Stimulated activated CD4-positive, alpha-beta T cell treated with anti-CD3 and anti-CD28 coated beads, Interleukin-12 subunit alpha, Interleukin-12 subunit beta, amount 100 ng/mL, for 48 hours (primary cell): Measurements from ENCODE around the gene PPARGC1A.

Experiments used
- DNase-seq, 3 donors: peaks; one replicate each; pipeline ENCODE4 v3.0.0-alpha.2; 2020; ENCODE audit warnings: low read depth in 2 of 3, low spot score in 1 of 3

The PPARGC1A gene

GRCh38 chr4:23889814-23890341, at the start of gene PPARGC1A:
Gene PPARGC1A, minus strand, starts transcription at chr4:23890047. Its CDS starts 90 bp downstream, at chr4:23889957.
- no peak for DNase-seq

- DNase-seq: no peak
Observed at GRCh38 chr4:23938796-23939195, 48.9 kb upstream of the PPARGC1A start.

- no peak for DNase-seq
Observed at GRCh38 chr4:23937173-23937572, 47.3 kb upstream of the PPARGC1A start.

- DNase-seq: no peak
Observed at GRCh38 chr4:23934915-23935314, 45.1 kb upstream of the PPARGC1A start.

- DNase-seq: no peak
Observed at GRCh38 chr4:23934223-23934622, 44.4 kb upstream of the PPARGC1A start.

- DNase-seq: no peak
Observed at GRCh38 chr4:23932901-23933308, 43.1 kb upstream of the PPARGC1A start.

GRCh38 chr4:23932186-23932585, 42.3 kb upstream of the PPARGC1A start:
- DNase-seq: no peak

- no peak for DNase-seq
Observed at GRCh38 chr4:23931489-23931830, 41.6 kb upstream of the PPARGC1A start.

GRCh38 chr4:23930750-23931488, 41.1 kb upstream of the PPARGC1A start:
- no peak for DNase-seq

- DNase-seq: no peak
Observed at GRCh38 chr4:23929248-23929647, 39.4 kb upstream of the PPARGC1A start.

- DNase-seq: no peak
Observed at GRCh38 chr4:23924556-23924955, 34.7 kb upstream of the PPARGC1A start.

- no peak for DNase-seq
Observed at GRCh38 chr4:23923840-23924239, 34.0 kb upstream of the PPARGC1A start.

- DNase-seq: no peak
Observed at GRCh38 chr4:23923141-23923540, 33.3 kb upstream of the PPARGC1A start.

GRCh38 chr4:23922541-23923111, 32.8 kb upstream of the PPARGC1A start:
- no peak for DNase-seq

GRCh38 chr4:23922013-23922412, 32.2 kb upstream of the PPARGC1A start:
- no peak for DNase-seq

- no peak for DNase-seq
Observed at GRCh38 chr4:23921447-23921845, 31.6 kb upstream of the PPARGC1A start.

GRCh38 chr4:23920716-23921446, 31.0 kb upstream of the PPARGC1A start:
- DNase-seq: no peak

- no peak for DNase-seq
Observed at GRCh38 chr4:23920296-23920695, 30.4 kb upstream of the PPARGC1A start.

- no peak for DNase-seq
Observed at GRCh38 chr4:23916282-23916681, 26.4 kb upstream of the PPARGC1A start.

GRCh38 chr4:23915459-23916132, 25.7 kb upstream of the PPARGC1A start:
- no peak for DNase-seq

- no peak for DNase-seq
Observed at GRCh38 chr4:23911675-23912455, 22.0 kb upstream of the PPARGC1A start.
